NCI-H1048 (cell line): ENCODE results near the gene HECTD2.
"Not testable (repeated sequence)": the region's sequence is repeated elsewhere in the genome, so short reads cannot be mapped to it uniquely, and the experiment has no call there.

Experiments
- DNase-seq: peaks from one replicate; lab custom pipeline; 2025; lab: John Stamatoyannopoulos, UW

HECTD2 gene

DNA sequence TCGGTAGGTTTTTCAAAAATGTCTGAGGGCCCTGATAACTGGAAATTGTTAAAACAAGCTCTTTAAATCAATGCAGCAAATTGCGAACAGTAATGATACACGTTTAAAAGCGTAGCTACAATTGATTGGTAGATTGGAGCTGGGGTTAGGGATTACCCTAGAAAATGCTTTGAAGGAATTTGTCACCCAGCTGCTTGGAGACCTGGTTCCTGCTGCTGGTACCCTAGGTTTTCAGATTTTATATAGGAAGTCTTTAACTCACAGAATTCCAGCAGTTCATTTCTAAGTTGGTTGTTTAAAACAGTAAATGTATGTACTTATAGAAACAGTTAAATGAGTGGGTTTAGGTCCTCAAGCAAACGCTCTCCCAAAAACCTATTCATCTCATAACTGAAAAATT lies 1.5 kb downstream of the HECTD2 start:
- DNase-seq = no peak

DNA sequence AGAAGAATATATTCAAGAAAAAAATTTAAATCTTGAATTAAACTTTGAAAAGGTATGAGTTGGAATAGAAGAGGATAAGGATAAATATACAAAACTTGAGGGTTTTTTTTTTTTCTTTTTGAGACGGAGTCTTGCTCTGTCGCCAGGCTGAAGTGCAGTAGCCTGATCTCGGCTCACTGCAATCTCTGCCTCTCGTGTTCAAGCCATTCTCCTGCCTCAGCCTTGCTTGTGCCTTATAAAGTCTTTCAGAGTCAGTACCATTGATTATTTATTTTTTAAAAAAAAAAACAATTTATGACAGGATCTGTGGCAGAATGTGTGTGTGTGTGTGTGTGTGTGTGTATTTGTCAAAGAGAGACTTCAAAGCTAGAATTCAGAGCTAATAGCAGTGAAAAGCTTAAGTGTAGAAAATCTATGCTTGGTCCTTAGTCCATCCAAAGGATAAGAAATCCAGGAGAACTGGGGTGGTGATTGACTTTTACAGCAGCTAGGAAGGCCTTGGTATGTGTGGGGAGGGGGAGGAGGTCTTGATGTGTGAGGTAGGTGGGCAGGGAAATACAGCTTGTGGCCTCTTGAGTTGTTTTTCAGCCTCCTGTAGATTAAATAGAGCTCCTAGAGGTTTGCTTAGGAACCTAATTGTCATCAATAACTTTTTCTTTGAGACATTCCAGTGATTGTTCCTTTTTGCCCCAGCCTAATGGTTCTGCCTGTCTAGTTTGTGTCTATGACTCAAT lies 2.4 kb downstream of the HECTD2 start:
- DNase-seq = no peak

GRCh38 chr10:91415816-91416215 lies 5.7 kb downstream of the HECTD2 start:
- DNase-seq = no peak

- no peak for DNase-seq
Measured at GRCh38 chr10:91416339-91416855, 6.3 kb downstream of the HECTD2 start.

DNA sequence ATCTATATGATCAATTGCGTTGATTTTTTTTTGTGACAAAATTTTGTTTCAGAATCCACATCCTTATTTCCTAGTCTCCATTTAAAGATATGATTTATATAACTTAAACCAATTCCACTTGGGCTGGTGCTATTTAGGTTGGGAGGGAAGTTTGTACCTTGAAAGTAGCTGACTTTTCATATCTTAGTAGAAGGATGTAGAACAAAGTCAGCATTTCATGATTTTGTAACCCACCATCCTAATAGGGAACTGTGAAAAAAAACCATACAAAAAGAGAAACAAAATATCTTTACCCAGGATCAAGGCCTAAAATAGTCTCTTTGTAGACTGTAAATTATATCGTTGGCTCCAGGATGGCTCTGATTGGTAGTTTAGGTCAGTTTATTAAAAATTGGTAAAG lies 8.3 kb downstream of the HECTD2 start:
- DNase-seq = no peak

- no peak for DNase-seq
Measured at GRCh38 chr10:91420868-91421267, 10.7 kb downstream of the HECTD2 start.

- DNase-seq = no peak
Measured at GRCh38 chr10:91422915-91423314, 12.8 kb downstream of the HECTD2 start.

DNA sequence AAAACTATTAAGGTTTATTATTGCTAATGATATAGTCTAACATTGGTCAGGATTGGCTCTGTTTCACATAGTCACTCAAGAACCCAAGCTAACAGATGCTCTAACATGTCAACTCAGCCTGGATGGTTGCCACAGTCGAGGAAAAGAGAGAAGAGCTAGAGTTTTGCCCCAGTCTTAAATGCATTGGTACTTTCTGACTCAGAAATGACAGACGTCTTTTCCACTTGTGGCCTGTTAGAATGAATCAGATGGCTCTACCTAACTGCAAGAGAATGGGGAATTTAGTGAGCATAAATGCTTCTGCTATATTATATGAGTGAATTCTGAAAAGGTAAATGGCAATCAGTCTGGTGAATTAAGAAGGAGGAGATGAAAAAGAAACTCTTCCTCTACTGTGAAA lies 13.9 kb downstream of the HECTD2 start:
- DNase-seq = no peak

GRCh38 chr10:91432175-91432574 lies 22.0 kb downstream of the HECTD2 start:
- DNase-seq = no peak

DNA sequence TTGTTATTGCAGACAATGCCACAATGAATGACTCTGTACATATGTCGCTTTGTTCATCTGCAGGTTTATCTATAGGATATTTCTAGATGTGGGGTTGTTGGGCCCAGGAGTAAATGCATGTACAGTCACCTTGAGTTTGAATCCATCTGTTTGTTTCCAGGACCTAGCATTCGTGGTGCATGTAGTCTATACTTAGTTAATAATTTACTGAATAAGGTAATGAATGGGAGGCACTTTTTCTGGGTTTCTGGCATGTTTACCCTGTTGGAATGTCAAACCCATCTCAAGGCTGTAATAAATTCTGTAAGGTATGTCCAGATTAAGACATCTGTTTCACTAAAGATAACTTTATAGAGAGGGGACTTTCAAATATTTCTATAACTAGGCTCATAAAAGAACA lies 23.5 kb downstream of the HECTD2 start:
- DNase-seq = no peak

DNA sequence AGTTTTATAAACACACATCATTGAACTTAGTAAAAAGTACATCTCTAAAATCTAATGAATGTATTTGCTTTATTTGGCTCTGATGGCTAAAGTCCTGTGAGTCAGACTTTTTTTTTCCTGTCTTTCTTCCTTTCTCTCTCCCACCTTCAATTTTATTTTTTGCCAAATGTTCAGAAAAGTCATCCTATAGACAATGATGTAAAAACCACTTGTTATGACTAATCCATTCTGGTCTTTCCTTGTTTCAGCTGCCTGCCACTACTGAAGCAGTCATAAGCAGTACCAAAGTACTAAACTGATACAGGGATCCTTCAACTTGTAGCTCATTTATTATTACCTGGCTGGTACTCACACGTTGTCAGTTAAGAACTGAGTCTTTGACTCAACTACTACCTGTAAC lies 23.9 kb downstream of the HECTD2 start:
- no peak for DNase-seq

- DNase-seq = no peak
Measured at GRCh38 chr10:91435241-91435640, 25.1 kb downstream of the HECTD2 start.

DNA sequence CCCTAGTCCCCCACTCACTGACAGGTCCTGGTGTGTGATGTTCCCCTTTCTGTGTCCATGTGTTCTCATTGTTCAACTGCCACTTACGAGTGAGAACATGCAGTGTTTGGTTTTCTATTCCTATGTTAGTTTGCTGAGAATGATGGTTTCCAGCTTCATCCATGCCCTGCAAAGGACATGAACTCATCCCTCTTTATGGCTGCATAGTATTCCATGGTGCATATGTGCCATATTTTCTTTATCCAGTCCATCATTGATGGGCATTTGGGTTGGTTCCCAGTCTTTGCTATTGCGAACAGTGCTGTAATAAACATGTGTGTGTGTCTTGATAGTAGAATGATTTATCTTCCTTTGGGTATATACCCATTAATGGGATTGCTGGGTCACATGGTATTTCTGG lies 28.1 kb downstream of the HECTD2 start:
- DNase-seq = not testable (repeated sequence)

DNA sequence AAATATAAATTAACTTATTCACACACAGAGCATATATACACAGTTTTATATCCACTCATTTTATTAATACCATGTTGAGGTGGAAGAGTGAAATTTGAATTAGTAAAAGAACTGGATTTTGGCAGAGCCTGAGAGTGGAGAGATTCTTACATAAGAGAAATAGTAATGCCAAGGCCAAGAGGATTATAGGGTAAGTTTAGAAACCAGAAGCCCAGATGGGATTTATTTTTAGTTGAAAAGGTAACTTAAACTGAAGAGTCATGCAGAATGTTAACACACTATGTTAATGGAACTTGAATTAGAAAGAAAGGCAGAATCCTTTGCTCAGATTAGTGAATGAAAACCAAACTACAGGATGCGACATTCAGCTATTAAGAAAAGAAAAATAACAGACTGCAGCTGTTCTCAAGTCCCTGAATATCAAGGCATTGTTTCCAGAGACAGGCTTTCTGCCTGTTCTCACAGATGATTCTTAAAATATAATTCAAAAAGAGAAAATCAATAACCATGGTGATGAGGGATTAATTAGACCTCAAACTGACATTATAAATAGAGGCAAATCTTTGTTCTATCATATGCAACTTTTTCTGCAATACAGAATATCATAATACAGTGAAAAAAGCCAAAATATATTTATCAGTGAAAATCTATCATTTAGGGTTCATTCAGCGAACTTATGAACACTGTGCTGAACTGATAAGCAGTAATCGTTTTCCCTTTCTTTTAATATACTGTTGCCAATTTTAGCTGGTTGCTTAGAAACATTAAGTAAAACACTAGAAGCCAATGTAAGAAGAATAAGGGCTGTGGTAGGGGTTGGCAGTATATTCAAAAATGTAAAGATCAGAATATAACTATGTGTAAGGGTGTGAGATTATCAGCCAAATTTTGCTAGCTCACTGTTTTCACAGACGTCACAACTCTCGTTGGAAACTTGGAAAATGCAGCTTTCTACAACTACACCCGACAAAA lies 34.4 kb downstream of the HECTD2 start:
- DNase-seq = no peak

- no peak for DNase-seq
Measured at GRCh38 chr10:91452063-91452462, 41.9 kb downstream of the HECTD2 start.

GRCh38 chr10:91453535-91453934 lies 43.4 kb downstream of the HECTD2 start:
- no peak for DNase-seq

- not testable (repeated sequence) for DNase-seq
Measured at GRCh38 chr10:91455135-91455534, 45.0 kb downstream of the HECTD2 start.

DNA sequence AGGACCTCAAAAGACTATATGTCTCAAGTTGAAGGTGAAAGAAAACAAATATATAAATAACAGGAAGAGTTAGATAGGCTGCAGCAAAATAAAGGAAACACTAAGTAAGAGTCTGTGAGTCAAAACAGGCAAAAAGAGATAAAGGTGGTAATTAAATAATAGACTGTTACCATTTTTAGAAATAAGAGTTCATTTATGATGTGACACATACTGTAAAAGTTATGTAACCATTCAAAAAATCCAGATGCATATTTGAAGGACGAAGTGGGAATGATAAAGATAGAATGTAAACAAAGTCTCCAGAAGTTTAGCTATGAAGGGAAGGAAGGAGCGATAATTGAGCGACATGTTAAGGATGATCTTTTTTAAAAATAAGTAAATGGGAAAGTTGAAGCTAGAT lies 50.5 kb downstream of the HECTD2 start:
- DNase-seq = no peak

- no peak for DNase-seq
Measured at GRCh38 chr10:91462423-91462822, 52.3 kb downstream of the HECTD2 start.

GRCh38 chr10:91464500-91464899 lies 54.4 kb downstream of the HECTD2 start:
- DNase-seq = no peak

GRCh38 chr10:91465261-91465660 lies 55.1 kb downstream of the HECTD2 start:
- no peak for DNase-seq

DNA sequence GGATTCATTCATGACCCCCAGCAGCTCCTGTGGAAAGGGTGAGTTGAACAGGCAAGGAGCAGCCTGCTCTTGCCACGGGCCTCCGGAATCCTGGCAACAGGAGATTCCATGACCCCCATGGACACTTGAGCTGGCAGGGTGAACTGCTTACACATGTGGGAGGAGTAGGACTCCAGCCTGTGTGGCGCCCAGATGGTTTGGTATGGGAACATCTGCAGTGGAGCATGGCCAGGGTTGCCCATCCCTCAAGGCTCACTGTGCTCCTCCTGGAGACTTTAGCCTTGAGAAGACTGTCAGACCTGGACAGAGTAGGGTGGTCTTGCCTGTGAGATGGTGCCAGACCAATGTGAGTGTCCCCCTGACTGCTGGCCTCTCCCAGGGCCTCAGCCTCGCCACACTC lies 57.0 kb downstream of the HECTD2 start:
- DNase-seq = no peak

DNA sequence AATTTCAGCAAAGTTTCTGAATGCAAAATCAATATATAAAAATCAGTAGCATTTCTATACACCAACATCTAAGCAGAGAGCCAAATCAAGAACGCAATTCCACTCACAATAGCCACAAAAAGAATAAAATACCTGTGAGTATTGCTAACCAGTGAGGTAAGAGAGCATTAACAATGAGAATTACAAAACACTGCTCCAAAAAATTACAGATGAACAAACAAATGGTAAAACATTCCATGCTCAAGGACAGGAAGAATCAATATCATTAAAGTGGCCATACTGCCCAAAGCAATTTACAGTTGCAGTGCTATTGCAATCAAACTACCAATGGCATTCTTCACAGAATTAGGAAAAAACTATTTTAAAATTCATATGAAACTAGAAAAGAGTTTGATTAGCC lies 61.5 kb downstream of the HECTD2 start:
- DNase-seq = no peak
